ENCODE measurements around the gene TMEM174. TPM values are rescaled to one million over a fixed set of nuclear protein-coding genes. Genes with fewer than 3 reads are reported as not detected.

TMEM174 gene
- total RNA-seq, 1 donor from 2014 or later: not detected

DNA sequence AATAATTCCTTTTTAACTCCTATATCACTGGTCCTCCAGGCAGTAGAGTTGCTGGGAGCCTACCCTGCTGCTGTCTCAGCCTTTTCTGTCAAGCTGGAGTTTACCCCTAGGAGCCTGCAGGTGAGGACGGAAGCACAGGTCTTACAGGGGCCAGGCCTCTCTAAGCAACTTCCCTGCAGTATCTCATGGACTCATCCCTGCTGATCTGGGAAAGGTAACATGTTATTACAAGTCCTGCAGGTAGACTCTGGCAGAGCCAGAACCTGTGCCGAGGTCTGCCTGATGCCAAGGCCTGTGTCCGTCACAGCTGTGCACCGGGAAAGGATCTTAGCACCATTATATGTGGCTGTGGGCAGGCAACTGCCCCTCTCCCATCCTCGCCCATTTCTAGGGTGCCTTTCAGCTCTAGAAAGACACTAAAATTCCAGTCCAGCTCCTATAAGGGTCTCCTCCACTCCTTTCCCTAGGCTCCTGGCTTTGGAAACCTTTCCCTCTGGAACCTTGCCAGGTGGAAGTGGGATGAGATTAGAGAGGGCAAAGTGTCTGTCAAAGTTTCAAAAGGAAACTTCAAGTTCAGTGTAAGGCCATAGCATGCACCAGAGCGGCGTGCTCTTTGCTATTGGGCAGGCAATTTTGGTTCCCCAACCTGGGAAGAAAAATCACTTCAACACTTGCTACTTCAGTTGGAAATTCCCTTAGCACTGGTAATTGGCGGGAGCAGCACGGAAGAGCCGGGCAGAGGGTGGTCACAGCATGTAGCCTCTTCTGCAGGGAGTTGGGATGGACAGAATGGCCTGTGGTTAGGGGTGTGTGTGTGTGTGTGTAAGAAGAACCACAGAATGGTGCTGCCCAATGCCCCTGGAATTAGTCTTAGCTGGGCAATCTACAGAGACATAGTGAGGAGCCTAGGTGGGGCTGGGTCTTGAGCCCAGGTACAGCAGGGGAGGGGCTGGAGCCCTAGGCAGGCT is 35.1 kb upstream of the TMEM174 start:
- H3K27ac Mint-ChIP-seq (ENCODE audit: unreplicated experiment): no peak overlapping the region
- TF ChIP-seq EZH2 (IDR thresholded peaks at IDR 0.05; ENCODE audit: insufficient read depth, low read length): no peak
- no peak for TF ChIP-seq CTCF (IDR thresholded peaks at IDR 0.05; ENCODE audit: insufficient read depth, low read depth, low read length)
- no peak overlapping the region for H2AFZ ChIP-seq (ENCODE audit: low read depth, low read length)
- H3K4me3 Mint-ChIP-seq (ENCODE audit: unreplicated experiment): no peak overlapping the region
- H4K20me1 ChIP-seq (ENCODE audit: insufficient read depth, low read length): no peaks in the 10 kb centered on the region
- no peak overlapping the region for H3K9ac ChIP-seq (ENCODE audit: low read length)
- H3K36me3 ChIP-seq (ENCODE audit: insufficient read depth, low read length): no peaks in the 10 kb centered on the region
- H3K27ac ChIP-seq (ENCODE audit: low read depth, low read length): no peak overlapping the region
- no peak overlapping the region for H3K4me3 ChIP-seq (ENCODE audit: insufficient read depth, low read depth, low read length)
- no peaks in the 10 kb centered on the region for H3K36me3 Mint-ChIP-seq (ENCODE audit: low read depth, unreplicated experiment)
- FAIRE-seq (no peak), DNase-seq (ENCODE audit: low read depth) (no peak)
- H3K4me1 ChIP-seq (ENCODE audit: insufficient read depth, low read length): peaks cover 12% of the 10 kb centered on the region
- H3K4me2 ChIP-seq (ENCODE audit: low read length): no peak overlapping the region
- peaks cover 10% of the 10 kb centered on the region for H3K27me3 Mint-ChIP-seq (ENCODE audit: low read depth, unreplicated experiment)
- no peaks in the 10 kb centered on the region for H3K79me2 ChIP-seq (ENCODE audit: insufficient read depth, low read length)
- H3K4me1 Mint-ChIP-seq (ENCODE audit: low read depth, unreplicated experiment): peaks cover 7% of the 10 kb centered on the region
- H3K27me3 ChIP-seq (ENCODE audit: insufficient read depth, low read length): no peaks in the 10 kb centered on the region
- H3K9me3 Mint-ChIP-seq (ENCODE audit: unreplicated experiment): no peaks in the 10 kb centered on the region
- H3K9me3 ChIP-seq (ENCODE audit: insufficient read depth, low read depth, low read length): no peaks in the 10 kb centered on the region

DNA sequence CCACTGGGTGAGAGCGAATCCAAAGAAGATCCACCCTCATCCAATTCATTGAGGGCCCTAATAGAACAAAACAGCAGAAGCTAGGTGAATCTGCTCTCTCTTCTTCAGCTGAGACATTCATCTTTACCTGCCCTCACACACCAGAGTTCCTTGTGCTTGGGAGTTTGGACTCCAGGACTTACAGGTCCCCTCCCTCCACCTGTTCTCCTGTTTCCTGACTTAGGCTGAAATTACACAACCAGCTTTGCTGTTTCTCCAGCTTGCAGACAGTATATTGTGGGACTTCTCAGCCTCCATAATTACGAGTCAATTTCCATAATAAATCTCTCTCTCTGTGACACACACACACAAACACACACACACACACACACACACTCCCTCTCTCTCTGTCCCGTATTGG is 33.5 kb upstream of the TMEM174 start:
- peaks cover 11% of the 10 kb centered on the region for H3K27me3 Mint-ChIP-seq (ENCODE audit: low read depth, unreplicated experiment)
- Histone ChIP-seq H2AFZ (ENCODE audit: low read depth, low read length) (no peak overlapping the region), H4K20me1 (ENCODE audit: insufficient read depth, low read length) (no peaks in the 10 kb centered on the region), H3K9ac (ENCODE audit: low read length) (no peak overlapping the region), H3K36me3 (ENCODE audit: insufficient read depth, low read length) (no peaks in the 10 kb centered on the region), H3K4me1 (ENCODE audit: insufficient read depth, low read length) (peaks cover 12% of the 10 kb centered on the region), H3K27me3 (ENCODE audit: insufficient read depth, low read length) (no peaks in the 10 kb centered on the region), H3K4me3 (ENCODE audit: insufficient read depth, low read depth, low read length) (no peak overlapping the region), H3K27ac (ENCODE audit: low read depth, low read length) (no peak overlapping the region), H3K79me2 (ENCODE audit: insufficient read depth, low read length) (no peaks in the 10 kb centered on the region), H3K9me3 (ENCODE audit: insufficient read depth, low read depth, low read length) (no peaks in the 10 kb centered on the region), H3K4me2 (ENCODE audit: low read length) (no peak overlapping the region)
- H3K36me3 Mint-ChIP-seq (ENCODE audit: low read depth, unreplicated experiment): no peaks in the 10 kb centered on the region
- no peak for DNase-seq (ENCODE audit: low read depth)
- H3K4me3 Mint-ChIP-seq (ENCODE audit: unreplicated experiment): no peak overlapping the region
- H3K27ac Mint-ChIP-seq (ENCODE audit: unreplicated experiment): no peak overlapping the region
- H3K9me3 Mint-ChIP-seq (ENCODE audit: unreplicated experiment): no peaks in the 10 kb centered on the region
- TF ChIP-seq EZH2 (IDR thresholded peaks at IDR 0.05; ENCODE audit: insufficient read depth, low read length) (no peak), CTCF (IDR thresholded peaks at IDR 0.05; ENCODE audit: insufficient read depth, low read depth, low read length) (no peak)
- no peak for FAIRE-seq
- H3K4me1 Mint-ChIP-seq (ENCODE audit: low read depth, unreplicated experiment): peaks cover 7% of the 10 kb centered on the region

DNA sequence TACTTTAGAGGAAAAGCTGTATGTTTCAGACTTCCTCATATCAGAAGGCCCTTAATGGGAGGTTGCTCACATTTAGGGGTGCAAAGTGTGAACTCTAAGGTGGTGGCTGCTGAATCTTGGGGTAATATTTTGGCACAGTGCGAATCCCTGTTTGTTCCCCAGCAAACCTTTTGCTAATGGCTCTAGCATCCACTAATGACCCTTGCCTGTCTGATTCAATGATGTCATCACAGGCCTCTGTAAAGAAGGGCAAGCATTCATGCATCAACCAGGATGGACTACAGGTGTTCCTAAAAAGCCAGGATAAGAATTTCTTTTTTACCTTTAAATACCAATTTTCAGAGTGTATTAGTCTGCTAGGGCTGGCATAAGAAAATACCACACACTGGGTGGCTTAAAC is 32.2 kb upstream of the TMEM174 start:
- Histone ChIP-seq H2AFZ (ENCODE audit: low read depth, low read length) (no peak overlapping the region), H3K4me1 (ENCODE audit: insufficient read depth, low read length) (peaks cover 8% of the 10 kb centered on the region), H3K9me3 (ENCODE audit: insufficient read depth, low read depth, low read length) (no peaks in the 10 kb centered on the region), H3K27me3 (ENCODE audit: insufficient read depth, low read length) (no peaks in the 10 kb centered on the region), H3K27ac (ENCODE audit: low read depth, low read length) (no peak overlapping the region), H3K4me3 (ENCODE audit: insufficient read depth, low read depth, low read length) (no peak overlapping the region), H3K79me2 (ENCODE audit: insufficient read depth, low read length) (no peaks in the 10 kb centered on the region), H3K9ac (ENCODE audit: low read length) (no peak overlapping the region), H4K20me1 (ENCODE audit: insufficient read depth, low read length) (no peaks in the 10 kb centered on the region), H3K4me2 (ENCODE audit: low read length) (no peak overlapping the region), H3K36me3 (ENCODE audit: insufficient read depth, low read length) (no peaks in the 10 kb centered on the region)
- Mint-ChIP-seq H3K4me3 (ENCODE audit: unreplicated experiment) (no peak overlapping the region), H3K36me3 (ENCODE audit: low read depth, unreplicated experiment) (no peaks in the 10 kb centered on the region), H3K27ac (ENCODE audit: unreplicated experiment) (no peak overlapping the region), H3K4me1 (ENCODE audit: low read depth, unreplicated experiment) (peaks cover 4% of the 10 kb centered on the region), H3K9me3 (ENCODE audit: unreplicated experiment) (no peaks in the 10 kb centered on the region), H3K27me3 (ENCODE audit: low read depth, unreplicated experiment) (peaks cover 6% of the 10 kb centered on the region)
- FAIRE-seq (no peak), DNase-seq (ENCODE audit: low read depth) (no peak)
- TF ChIP-seq EZH2 (IDR thresholded peaks at IDR 0.05; ENCODE audit: insufficient read depth, low read length) (no peak), CTCF (IDR thresholded peaks at IDR 0.05; ENCODE audit: insufficient read depth, low read depth, low read length) (no peak)

All from astrocyte (in vitro differentiated cells and primary cell).